Prostate gland (tissue), 2 donors: ENCODE data around the gene BCOR. TPM values are rescaled to one million over a fixed set of nuclear protein-coding genes. Genes with fewer than 3 reads are reported as not detected.

Experiments
- DNase-seq: peaks from one replicate; pipeline ENCODE4 v3.0.0-alpha.2; 2019; ENCODE audit warnings: low spot score
- H3K27ac ChIP-seq, 2 donors: fragments of 200-600 bp; sonication (generic); 2 replicates each; pipeline ENCODE4 v1.5.1; 2017 to 2019
- H3K27me3 ChIP-seq: fragments of 200-600 bp; sonication (generic); replicated peaks from 2 replicates; pipeline ENCODE4 v1.5.1; 2019; ENCODE audit not compliant: insufficient read depth
- H3K36me3 ChIP-seq, 2 donors: fragments of 200-600 bp; sonication (generic); 1 replicate in 1 of 2; 2 replicates in 1 of 2; pipeline versions ENCODE4 v1.5.1 to v1.8.1; 2017 to 2019
- H3K4me1 ChIP-seq: fragments of 200-600 bp; sonication (generic); replicated peaks from 2 replicates; pipeline ENCODE4 v1.5.1; 2019
- H3K4me3 ChIP-seq, 2 donors: fragments of 200-600 bp; sonication (generic); 2 replicates each; pipeline ENCODE4 v1.5.1; 2017 to 2019
- H3K9me3 ChIP-seq: fragments of 200-600 bp; sonication (generic); 2 replicates; pipeline ENCODE4 v1.5.1; 2017
- POLR2A ChIP-seq: fragments of 450-650 bp; IDR thresholded peaks from one replicate; pipeline ENCODE4 v1.6.1; 2016; ENCODE audit warnings: antibody characterized with exemption, mild to moderate bottlenecking
- POLR2AphosphoS5 ChIP-seq: sonication (generic); formaldehyde crosslinking; IDR thresholded peaks from one replicate; pipeline ENCODE4 v1.6.1; 2017; ENCODE audit warnings: antibody characterized with exemption
- WGBS: methylation state at CpG from one replicate; pipeline ENCODE4 v1.1.5; 2018; 5-methylcytosine and 5-hydroxymethylcytosine counted together
- intact Hi-C: fragments of 100-400 bp; cut with DNase I; formaldehyde crosslinking; loops from one replicate; pipeline ENCODE4 v1.14.2; 2022
- total RNA-seq, 2 donors: library from RNA; depleted of rRNA; stranded (reverse); fragments of >200 nt; gene quantifications; one replicate each; pipeline ENCODE4 v1.1.0, GENCODE V29; 2016
- TF ChIP-seq, protein P1 (sequence below), 4 experiments: fragments of 200-600 bp in 2 of 4; fragments of 450-650 bp in 2 of 4; sonication (generic) in 2 of 4; IDR thresholded peaks; 1 replicate in 3 of 4; 2 replicates in 1 of 4; pipeline ENCODE4 v1.5.1; 2016 to 2019; ENCODE audit warnings: antibody characterized with exemption in 4 of 4, mild to moderate bottlenecking in 2 of 4, moderate library complexity in 2 of 4

The BCOR gene
- total RNA-seq, 2 donors from 2014 or later = 56.2 to 70.8 TPM

DNA sequence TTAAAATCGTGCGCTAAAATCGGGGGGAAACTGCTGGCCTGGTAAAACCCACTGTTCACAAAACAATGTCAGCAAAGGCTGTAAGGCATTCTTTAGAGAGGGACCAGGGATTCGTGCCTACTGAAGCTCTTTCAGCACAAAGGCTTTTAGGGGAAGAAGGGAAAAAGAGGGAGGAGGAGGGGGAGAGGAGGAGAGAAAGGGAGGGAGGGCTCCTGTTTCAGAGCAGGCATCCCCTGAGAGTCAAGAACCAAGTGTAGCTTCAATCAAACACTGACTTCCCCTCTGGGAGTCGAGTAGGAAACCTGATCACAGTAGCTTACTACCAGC is 9.5 kb downstream of the BCOR start:
- WGBS = 30% methylated on average over 5 of the region's 5 CpGs

DNA sequence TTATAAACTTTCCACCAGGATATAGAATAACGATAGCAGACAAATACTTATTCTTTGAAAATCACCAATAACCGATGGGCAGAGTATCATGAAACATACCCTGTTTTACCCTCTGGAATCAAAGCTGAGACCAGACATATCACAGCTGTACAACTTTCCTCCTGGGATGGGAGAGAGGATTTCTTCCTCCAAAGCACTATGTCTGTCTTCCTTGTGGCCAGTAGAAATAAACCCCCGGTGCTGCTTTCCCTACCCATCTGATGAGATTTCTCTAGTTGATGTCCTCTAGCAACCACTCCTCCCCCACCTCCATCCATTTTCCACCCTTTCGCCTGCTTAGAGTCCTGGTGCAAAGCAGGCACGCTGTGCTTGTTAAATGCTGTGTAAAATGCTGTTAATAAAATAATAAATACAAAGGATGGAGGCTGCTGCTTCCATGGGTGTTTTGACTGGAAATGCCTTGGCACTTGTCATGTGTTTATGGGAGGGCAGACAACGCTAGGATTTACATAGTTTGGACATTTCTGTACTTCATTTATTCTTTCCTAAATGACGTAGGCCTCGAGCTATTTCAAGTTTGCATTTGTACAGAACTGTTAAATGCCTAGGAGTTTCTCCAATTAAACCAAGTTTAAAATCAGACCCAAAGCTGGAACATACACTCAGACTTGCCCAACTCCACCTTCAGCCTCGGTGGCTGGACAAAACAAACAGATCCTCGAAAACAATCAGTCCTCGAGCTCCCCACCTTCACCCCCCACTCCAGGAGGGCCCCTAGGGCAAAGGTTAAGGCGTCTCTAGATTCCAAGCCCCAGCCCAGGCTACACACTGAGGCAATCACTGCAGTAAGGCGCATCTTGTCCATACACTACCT is 10.1 kb downstream of the BCOR start:
- WGBS = 32% methylated on average over 11 of the region's 13 CpGs
- TF ChIP-seq, protein P1, sequence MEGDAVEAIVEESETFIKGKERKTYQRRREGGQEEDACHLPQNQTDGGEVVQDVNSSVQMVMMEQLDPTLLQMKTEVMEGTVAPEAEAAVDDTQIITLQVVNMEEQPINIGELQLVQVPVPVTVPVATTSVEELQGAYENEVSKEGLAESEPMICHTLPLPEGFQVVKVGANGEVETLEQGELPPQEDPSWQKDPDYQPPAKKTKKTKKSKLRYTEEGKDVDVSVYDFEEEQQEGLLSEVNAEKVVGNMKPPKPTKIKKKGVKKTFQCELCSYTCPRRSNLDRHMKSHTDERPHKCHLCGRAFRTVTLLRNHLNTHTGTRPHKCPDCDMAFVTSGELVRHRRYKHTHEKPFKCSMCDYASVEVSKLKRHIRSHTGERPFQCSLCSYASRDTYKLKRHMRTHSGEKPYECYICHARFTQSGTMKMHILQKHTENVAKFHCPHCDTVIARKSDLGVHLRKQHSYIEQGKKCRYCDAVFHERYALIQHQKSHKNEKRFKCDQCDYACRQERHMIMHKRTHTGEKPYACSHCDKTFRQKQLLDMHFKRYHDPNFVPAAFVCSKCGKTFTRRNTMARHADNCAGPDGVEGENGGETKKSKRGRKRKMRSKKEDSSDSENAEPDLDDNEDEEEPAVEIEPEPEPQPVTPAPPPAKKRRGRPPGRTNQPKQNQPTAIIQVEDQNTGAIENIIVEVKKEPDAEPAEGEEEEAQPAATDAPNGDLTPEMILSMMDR (IDR thresholded peaks at IDR 0.05) = no peak
- TF ChIP-seq POLR2AphosphoS5 = no peak
- no peak for TF ChIP-seq POLR2A
- no peak overlapping the region for H3K4me3 ChIP-seq
- no peaks in the 10 kb centered on the region for H3K9me3 ChIP-seq
- peak overlapping the region; percentile 33 to 83 for H3K27ac ChIP-seq
- H3K27me3 ChIP-seq = no peaks in the 10 kb centered on the region
- no peak for DNase-seq
- H3K36me3 ChIP-seq = no peaks in the 10 kb centered on the region
- no peaks in the 10 kb centered on the region for H3K4me1 ChIP-seq
- intact Hi-C loops = loop anchor here (5.0 kb wide), 1 partner anchor 75 kb away; no protein-coding TSS in a partner anchor

More for the DNA sequence above, 9.5 kb downstream of the BCOR start:
- Histone ChIP-seq H3K4me1 (no peaks in the 10 kb centered on the region), H3K36me3 (no peaks in the 10 kb centered on the region), H3K9me3 (no peaks in the 10 kb centered on the region), H3K27me3 (no peaks in the 10 kb centered on the region), H3K4me3 (no peak overlapping the region), H3K27ac (peak overlapping the region; percentile 33 to 83)
- intact Hi-C loops = loop anchor here (5.0 kb wide), 1 partner anchor 76 kb away; no protein-coding TSS in a partner anchor
- TF ChIP-seq POLR2A (no peak), POLR2AphosphoS5 (no peak)
- TF ChIP-seq, protein P1 (IDR thresholded peaks at IDR 0.05) = no peak
- DNase-seq = no peak

DNA sequence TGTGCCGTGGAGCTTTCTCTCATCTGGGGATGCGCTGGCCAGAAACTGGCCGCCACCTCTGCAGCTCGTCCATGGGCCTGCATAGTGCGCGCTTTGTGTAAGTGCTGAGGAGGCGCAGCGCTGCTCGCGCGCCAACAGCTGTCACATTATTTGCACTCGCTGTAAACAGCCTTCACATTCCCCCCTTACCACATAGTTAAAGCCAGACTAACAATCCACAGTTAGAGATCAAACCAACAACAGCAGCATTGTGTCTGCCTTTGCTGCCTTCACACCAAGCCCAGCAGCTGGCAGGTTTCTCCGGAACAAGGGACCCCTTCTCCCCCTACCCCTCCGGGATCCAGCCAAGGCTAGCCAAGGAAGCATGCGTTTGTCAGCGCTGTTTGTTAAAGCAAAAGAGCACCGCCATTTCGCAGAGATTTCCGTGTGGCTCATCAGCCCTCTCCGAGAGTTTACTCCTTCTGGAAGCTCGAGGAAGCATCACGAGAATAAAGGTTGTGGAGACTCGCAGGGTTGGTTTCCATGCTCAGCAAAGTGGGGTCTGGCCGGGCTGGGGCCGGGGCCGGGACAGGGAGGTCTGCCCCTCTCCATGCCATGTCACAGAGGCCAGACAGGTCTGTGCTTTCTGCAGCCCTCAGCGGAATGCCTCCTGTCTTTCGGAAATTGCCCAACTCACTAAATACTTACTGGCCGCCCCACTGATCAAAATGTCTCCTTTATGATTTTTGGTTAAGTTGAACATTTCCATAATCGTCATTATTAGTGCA is 11.0 kb downstream of the BCOR start:
- DNase-seq = peak; percentile 26
- Histone ChIP-seq H3K27ac (peak overlapping the region; percentile 68 to 83), H3K36me3 (no peaks in the 10 kb centered on the region), H3K4me3 (no peak overlapping the region), H3K9me3 (no peaks in the 10 kb centered on the region), H3K27me3 (no peaks in the 10 kb centered on the region), H3K4me1 (no peaks in the 10 kb centered on the region)
- intact Hi-C loops = loop anchor here (5.0 kb wide), 1 partner anchor 74 kb away; no protein-coding TSS in a partner anchor
- TF ChIP-seq, protein P1 (IDR thresholded peaks at IDR 0.05) = no peak
- TF ChIP-seq POLR2AphosphoS5 (peak; percentile 30), POLR2A (no peak)
- WGBS = 39% methylated on average over 24 of the region's 30 CpGs

- Histone ChIP-seq H3K9me3 (no peaks in the 10 kb centered on the region), H3K36me3 (no peaks in the 10 kb centered on the region), H3K4me1 (peaks cover 3% of the 10 kb centered on the region), H3K4me3 (no peak overlapping the region), H3K27ac (peak overlapping the region; percentile 68 to 83), H3K27me3 (no peaks in the 10 kb centered on the region)
- peak; percentile 15 for DNase-seq
- WGBS = 41% methylated on average over 6 of the region's 6 CpGs
- TF ChIP-seq POLR2A (no peak), POLR2AphosphoS5 (no peak)
- TF ChIP-seq, protein P1 (IDR thresholded peaks at IDR 0.05) = no peak
- intact Hi-C loops = loop anchor here (5.0 kb wide), 1 partner anchor 73 kb away; no protein-coding TSS in a partner anchor
These were observed 12.0 kb downstream of the BCOR start for GRCh38 chrX:40085714-40086113.
